ENCODE results near the gene ESPL1. TPM values are rescaled to one million over a fixed set of nuclear protein-coding genes. Genes with fewer than 3 reads are reported as not detected.

Gene ESPL1
- total and polyA plus RNA-seq, 10 donors: 0.85 to 7.2 (median 2.6) TPM

GRCh38 chr12:53306826-53307225 is 38.7 kb downstream of the ESPL1 start:
- Histone ChIP-seq H3K9me3 (no peaks in the 10 kb centered on the region), H3K4me3 (no peak overlapping the region), H3K27me3 (replicated peaks in 1 of 7) (no peaks in the 10 kb centered on the region), H3K27ac (no peak overlapping the region), H3K4me1 (peaks cover 0 to 19% (median 16%) of the 10 kb centered on the region in 6 donors), H3K36me3 (peaks cover 4 to 98% (median 83%) of the 10 kb centered on the region in 6 donors)
- intact Hi-C loops (cut with DNase I; ENCODE audit: low total_unique reads): no loop called here
- TF ChIP-seq POLR2A (IDR thresholded peaks at IDR 0.05) (no peak), POLR2AphosphoS5 (IDR thresholded peaks at IDR 0.05) (peak in 1 of 3 donors; percentile 33)
- WGBS, 5 donors: 92 to 96% (median 95%) methylated on average over 9 to 10 of the region's 10 CpGs
- DNase-seq: no peak

- peaks cover 4 to 98% (median 71%) of the 10 kb centered on the region in 6 donors for H3K36me3 ChIP-seq
- H3K9me3 ChIP-seq: no peaks in the 10 kb centered on the region
- intact Hi-C loops (cut with DNase I; ENCODE audit: low total_unique reads): no loop called here
- DNase-seq: no peak
- H3K4me1 ChIP-seq: peaks cover 0 to 5% (median 2%) of the 10 kb centered on the region in 6 donors
- 72 to 86% (median 84%) methylated on average over 4 of the region's 4 CpGs for WGBS, 5 donors
- H3K4me3 ChIP-seq: no peak overlapping the region
- TF ChIP-seq POLR2A (IDR thresholded peaks at IDR 0.05): no peak
- no peak for TF ChIP-seq CTCF (IDR thresholded peaks at IDR 0.05 in 8 of 11, conservative IDR thresholded peaks at IDR 0.05 in 3 of 11)
- no peak for TF ChIP-seq POLR2AphosphoS5 (IDR thresholded peaks at IDR 0.05)
- H3K27me3 ChIP-seq (replicated peaks in 1 of 7): no peaks in the 10 kb centered on the region
- no peak overlapping the region for H3K27ac ChIP-seq
Observed at GRCh38 chr12:53308276-53308675, 40.2 kb downstream of the ESPL1 start.

- no peak overlapping the region for H3K4me3 ChIP-seq
- no peaks in the 10 kb centered on the region for H3K9me3 ChIP-seq
- TF ChIP-seq POLR2AphosphoS5 (IDR thresholded peaks at IDR 0.05) (no peak), CTCF (IDR thresholded peaks at IDR 0.05 in 8 of 11, conservative IDR thresholded peaks at IDR 0.05 in 3 of 11) (no peak), POLR2A (IDR thresholded peaks at IDR 0.05) (no peak)
- WGBS, 5 donors: 26 to 63% (median 30%) methylated on average over 2 to 3 of the region's 3 CpGs
- H3K4me1 ChIP-seq: peaks cover 0 to 13% (median 3%) of the 10 kb centered on the region in 6 donors
- DNase-seq: no peak
- H3K27me3 ChIP-seq (replicated peaks in 1 of 7): no peaks in the 10 kb centered on the region
- intact Hi-C loops (cut with DNase I; ENCODE audit: low total_unique reads): no loop called here
- H3K36me3 ChIP-seq: peaks cover 0 to 100% (median 64%) of the 10 kb centered on the region in 6 donors
- H3K27ac ChIP-seq: peak overlapping the region in 1 of 8 donors; percentile 8
Observed at GRCh38 chr12:53313996-53314395, 45.9 kb downstream of the ESPL1 start.

GRCh38 chr12:53320352-53321195 is 52.5 kb downstream of the ESPL1 start:
- 41 to 48% (median 45%) methylated on average over 10 of the region's 10 CpGs for WGBS, 5 donors
- peaks cover 20 to 63% (median 41%) of the 10 kb centered on the region in 6 donors for H3K4me1 ChIP-seq
- H3K36me3 ChIP-seq: peaks cover 0 to 41% (median 24%) of the 10 kb centered on the region in 6 donors
- peak overlapping the region; percentile 89 to 97 (median 94) for H3K27ac ChIP-seq
- no peak for TF ChIP-seq CTCF (IDR thresholded peaks at IDR 0.05 in 8 of 11, conservative IDR thresholded peaks at IDR 0.05 in 3 of 11)
- TF ChIP-seq POLR2A (IDR thresholded peaks at IDR 0.05): no peak
- TF ChIP-seq POLR2AphosphoS5 (IDR thresholded peaks at IDR 0.05): no peak
- no peaks in the 10 kb centered on the region for H3K9me3 ChIP-seq
- H3K4me3 ChIP-seq: peak overlapping the region; percentile 70 to 86 (median 80)
- DNase-seq: no peak
- H3K27me3 ChIP-seq (replicated peaks in 1 of 7): peaks cover 0 to 2% (median 0%) of the 10 kb centered on the region in 7 donors
- intact Hi-C loops (cut with DNase I; ENCODE audit: low total_unique reads): no loop called here

Measured in spleen (tissue), 11 donors.